IPS-NIHi7 (cell line): ENCODE results near the gene AJM1.
"Not testable (repeated sequence)": the region's sequence is repeated elsewhere in the genome, so short reads cannot be mapped to it uniquely, and the experiment has no call there.

ENCODE experiments used
- DNase-seq: peaks from one replicate; pipeline ENCODE4 v3.0.0; 2012; ENCODE audit warnings: mixed read lengths; ENCODE audit errors: extremely low spot score

Gene AJM1

DNA sequence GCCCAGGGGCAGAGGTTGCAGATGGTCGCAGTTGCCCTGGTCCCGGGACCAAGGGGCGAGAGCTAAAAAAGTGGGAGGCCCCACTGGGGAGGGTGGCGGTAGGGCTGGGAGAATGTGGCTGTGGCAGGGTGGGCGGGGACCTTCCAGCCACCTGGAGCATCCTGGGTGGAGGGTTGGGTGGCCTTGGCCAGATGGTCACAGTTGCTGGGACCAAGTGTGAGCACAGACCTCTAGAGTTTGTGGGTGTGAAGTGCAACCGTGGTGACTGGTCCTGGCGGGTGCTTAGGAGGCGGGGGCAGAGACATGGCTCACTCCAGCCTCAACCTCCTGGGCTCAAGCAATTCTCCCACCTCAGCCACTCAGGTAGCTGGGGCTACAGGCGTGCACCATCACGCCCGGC, 38.4 kb downstream of the AJM1 start:
- no peak for DNase-seq

DNA sequence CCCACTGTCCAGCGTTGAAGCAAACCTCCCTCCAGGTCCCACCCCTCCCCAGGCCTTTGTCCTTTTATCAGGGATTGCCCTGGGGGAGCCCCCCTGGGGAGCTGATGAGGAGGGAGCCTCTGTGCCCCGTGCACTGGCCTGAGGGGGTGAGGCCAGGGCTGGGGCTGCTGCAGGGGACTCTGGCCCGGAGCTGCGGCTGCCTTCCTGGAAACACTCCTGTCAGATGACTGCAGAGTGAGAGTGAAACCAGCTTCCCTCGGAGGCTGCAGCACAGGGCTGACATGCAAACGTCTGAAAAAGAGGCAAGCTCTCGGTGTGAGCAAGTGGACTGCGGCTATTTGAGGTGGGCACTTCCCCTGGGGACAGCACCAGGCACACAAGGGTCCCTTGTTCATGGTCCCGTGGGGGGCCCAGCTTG, 39.4 kb downstream of the AJM1 start:
- no peak for DNase-seq

DNA sequence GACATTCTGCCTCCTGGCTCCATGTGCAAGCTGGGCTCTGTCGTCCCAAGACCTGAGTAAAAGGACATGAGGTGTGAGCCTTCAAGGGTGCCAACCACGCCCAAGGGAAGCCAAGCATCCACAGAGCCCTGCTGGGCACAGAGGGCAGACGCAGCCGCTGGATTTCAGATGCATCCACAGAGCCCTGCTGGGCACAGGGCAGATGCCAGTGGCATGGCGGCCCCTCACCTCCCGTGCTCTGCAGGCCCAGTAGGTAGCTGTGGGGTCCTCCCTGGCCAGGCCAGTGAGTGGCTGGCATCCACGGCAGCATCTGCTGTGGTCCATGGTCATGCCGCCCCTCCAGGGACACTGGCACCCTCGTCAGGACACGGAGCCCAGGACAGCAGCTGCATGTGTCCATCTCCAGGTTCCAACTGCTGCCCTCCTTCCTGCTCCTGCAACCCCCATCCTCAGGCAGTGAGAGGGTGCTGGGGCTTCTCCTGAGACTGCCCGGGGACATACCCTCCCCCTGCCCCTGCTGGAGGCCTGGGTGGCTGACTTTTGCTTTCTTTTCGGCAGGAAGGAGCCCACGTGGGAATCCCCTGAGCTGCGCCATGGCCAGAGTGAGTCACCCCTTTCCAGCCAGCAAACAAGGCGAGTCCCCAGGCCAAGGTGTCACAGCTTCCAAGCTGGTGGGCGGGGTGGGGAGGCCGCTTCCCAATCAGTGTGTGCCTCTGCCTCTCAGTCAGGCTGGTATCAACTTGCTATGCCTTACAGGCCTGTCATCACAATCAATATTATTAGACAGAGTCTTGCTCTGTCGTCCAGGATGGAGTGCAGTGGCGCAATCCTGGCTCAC, 40.0 kb downstream of the AJM1 start:
- peak; percentile 64 for DNase-seq

DNA sequence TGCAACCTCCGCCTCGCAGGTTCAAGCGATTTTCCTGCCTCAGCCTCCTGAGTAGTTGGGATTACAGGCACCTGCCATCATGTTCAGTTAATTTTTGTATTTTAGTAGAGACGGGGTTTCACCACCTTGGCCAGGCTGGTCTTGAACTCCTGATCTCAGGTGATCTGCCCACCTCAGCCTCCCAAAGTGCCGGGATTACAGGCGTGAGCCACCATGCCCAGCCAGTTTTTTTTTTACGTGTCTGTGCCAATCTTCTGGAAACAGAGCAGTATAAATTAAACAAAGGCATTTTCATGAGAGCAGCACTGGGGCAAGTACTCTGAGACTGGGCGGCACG, 40.6 kb downstream of the AJM1 start:
- not testable (repeated sequence) for DNase-seq

DNA sequence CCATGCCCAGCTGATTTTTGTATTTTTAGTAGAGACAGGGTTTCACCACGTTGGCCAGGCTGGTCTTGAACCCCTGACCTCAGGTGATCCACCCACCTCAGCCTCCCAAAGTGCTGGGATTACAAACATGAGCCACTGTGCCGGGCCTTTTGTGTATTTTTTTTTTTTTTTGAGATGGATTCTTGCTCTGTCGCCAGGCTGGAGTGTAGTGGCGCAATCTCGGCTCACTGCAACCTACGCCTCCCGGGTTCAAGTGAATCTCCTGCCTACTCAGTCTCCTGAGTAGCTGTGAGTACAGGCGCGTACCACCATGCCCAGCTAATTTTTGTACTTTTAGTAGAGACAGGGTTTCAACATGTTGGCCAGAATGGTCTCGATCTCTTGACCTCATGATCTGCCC, 41.4 kb downstream of the AJM1 start:
- DNase-seq = not testable (repeated sequence)

DNA sequence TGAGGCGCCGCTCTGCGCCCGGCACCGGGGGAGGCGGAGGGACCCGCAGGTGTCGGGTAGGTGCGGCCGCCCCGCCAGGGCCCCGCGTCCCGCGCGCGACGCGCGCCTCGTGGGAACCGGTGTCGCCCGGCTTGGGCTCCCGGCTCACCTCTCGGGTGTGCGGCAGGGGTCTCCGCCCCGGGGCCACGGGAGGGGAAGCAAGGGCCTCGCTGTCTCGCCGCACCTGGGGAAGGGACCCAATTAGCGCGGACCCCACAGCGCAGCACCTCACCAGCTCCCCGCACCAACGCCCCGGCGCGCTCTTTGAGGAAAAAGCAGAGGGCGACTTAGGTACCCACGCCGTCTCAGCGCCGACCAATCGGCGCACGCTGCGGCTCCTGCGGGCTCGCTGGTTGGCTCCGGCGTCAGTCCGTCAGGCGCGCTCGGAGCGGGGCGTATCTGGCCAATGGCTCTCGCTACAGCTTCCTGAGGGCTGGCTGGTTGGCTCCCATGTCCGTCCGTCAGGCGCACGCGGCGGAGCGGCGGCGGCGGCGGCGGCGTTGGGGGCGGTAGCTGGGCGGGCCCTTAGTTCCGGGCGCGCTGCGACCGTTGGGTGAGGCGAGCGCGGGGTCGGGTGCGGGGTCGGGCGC, 43.8 kb downstream of the AJM1 start, which contains the start of gene TRAF2:
TRAF2 (plus strand) TSS at position 567 of the 629 bp plus-strand sequence. CDS start 12,225 bp downstream, outside the sequence.
- DNase-seq = peak; percentile 100

DNA sequence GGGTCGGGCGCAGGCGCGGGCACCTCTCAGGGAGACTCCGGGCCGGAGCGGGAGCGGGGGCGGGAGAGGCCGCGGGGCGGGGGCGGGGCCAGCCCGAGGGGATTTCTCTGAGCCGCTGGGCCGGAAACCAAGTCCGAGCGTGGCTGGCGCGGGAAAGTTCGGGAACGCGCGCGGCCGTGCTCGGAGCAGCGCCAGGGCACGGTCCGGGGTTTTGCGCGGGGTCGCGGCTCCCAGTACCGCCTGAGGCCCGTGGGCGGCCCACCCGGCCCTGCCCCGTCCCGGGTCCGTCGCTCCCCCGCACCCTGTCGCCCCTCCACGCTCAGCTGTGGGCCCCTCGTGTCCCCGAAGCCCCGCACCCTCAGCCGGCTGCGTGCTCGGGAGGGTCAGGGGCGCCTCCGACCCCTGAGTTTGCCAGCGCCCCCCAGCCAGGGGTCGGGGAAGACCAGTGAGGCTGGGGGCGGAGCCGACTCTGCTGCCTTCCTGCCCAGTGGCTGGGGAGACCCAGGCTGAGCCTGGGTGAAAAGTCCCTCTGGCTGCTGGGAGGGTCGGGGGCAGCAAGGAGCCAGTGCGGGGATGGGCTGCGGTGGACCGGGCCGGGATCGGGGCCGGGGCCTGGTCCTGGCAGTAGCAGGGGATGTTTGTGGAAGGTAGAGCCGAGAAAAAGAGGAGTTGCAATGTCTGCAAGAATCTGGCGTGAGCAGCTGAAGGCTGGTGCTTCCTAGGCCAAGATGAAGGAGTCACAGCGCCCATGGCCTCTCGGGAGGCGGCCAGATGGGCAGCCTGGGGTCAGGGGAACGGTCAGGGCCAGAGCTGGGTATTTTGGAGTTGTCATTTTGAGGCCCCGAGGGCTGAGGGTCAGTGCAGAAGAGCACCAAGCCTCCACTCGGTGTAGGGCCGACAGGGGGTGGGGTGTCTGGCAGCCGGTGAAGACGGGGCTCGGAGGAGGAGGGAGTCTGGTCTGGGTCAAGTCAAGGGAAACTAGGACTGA, 44.6 kb downstream of the AJM1 start:
- DNase-seq = peak; percentile 84

DNA sequence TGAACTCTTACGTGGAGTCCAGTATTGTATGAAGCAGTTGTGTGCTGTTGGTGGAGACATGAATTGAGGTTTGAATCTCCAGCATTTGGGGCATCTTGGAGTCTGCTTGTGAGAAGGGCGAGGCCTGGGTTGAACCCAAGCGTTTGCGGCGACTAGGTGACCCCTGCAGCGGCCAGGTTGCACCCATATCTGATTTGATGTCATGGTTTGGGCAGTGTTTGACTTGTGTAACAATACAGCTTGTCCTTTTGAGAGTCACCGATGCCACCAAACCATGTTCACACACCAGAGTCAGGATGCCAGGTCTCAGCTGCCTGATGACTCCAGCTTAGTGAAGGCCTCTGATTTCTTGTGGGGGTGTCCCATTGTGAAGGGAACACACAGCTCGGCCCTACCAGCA, 46.2 kb downstream of the AJM1 start:
- DNase-seq = no peak

DNA sequence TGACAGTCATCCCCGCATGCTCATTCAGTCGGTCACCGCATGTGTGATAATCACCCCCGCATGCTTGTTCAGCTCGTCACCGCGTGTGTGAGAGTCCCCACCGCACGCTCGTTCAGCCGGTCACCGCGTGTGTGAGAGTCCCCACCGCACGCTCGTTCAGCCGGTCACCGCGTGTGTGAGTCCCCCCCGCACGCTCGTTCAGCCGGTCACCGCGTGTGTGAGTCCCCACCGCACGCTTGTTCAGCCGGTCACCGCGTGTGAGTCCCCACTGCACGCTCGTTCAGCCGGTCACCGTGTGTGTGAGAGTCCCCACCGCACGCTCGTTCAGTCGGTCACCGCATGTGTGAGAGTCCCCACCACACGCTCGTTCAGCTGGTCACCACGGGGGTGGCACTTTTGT, 47.6 kb downstream of the AJM1 start:
- DNase-seq = no peak

DNA sequence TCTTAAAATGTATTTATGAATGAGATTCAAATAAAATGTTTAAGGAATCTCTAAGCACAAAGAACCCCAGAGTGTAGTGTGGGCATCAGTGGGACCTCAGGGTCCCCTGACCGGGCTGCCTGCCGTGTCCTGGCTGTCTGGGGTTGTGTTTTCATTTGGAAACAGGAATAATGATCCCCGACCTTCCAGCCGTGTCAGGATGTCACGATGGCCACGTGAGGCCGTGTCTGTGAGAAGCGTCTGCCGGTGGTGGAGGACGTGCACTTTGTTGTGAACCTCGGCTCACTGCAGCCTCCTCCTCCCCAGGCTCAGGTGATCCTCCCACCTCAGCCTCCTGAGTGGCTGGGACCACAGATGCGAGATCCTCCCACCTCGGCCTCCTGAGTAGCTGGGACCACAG, 48.4 kb downstream of the AJM1 start:
- no peak for DNase-seq
